CD4-positive, alpha-beta T cell treated with Interleukin-1 beta for 1 hour (primary cell): ENCODE measurements around the gene C16orf92.

Experiments used
- DNase-seq, 2 donors: peaks; one replicate each; pipeline ENCODE4 v3.0.0-alpha.2; 2020 to 2022

The C16orf92 gene

DNA sequence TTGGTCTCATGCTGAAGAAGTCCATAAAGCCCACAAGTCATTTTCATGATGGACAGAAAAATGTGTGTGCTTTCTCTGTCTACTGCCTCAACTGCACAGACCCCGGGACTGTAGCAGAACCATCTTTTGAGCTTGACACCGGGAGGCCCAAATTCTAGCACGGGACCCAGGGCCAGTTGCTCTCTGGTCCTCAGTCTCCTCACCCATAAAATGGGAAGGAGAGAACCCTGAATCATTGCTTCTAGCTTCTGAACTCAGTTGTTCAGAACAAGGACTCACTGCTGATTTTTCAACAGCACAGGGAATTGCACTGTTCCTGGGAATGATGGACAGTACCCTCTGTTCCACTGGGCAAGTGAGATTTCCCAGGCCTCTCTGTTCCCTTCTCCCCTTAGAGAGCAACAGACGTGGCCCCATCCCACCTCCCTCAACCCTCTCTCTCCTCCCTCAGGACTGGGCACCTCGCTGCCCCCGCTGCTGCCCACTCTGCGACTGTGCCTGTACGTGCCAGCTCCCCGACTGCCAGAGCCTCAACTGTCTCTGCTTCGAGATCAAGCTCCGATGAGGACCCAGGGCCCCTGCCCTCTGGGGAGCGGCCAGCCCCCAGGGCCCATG is 40.4 kb downstream of the C16orf92 start:
- DNase-seq: no peak

DNA sequence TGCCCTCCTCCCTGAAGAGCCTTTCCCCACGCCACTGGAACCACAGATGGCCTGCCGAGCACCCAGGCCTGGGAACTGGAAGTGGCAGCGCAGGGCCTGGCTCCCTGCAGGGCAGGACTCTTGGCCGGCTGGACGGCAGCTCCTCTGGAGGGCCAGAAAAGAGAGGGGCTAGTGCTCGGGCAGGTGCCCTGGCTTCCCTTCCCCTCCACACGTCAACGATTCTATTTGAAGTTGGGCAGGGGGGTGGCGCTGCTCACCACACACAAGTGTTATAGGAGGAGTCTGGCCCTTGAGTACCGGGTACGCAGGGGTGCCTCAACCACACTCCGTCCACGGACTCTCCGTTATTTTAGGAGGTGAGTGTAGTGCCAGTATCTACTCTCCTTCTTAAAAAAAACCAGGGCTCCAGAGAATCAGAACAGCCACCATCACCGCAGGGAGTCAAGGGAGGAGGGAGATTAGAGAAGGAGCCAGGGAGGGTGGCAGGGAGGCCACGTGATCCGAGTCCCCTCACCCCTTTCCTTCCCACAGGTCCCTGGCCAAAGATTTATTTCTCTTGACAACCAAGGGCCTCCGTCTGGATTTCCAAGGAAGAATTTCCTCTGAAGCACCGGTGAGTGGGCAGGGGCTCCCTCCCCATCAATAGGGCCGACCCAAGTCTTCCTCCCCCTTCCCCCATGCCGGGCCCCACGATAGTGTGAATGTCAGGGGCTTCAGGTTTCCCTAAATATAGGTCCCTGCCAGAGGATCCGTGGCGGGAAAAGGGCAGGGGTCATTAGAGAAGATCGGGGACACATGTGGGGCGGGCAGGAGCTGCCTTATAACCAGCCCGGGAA is 41.1 kb downstream of the C16orf92 start:
- DNase-seq: peak; percentile 78

- no peak for DNase-seq
Observed at GRCh38 chr16:30064729-30065101, 41.7 kb downstream of the C16orf92 start.

DNA sequence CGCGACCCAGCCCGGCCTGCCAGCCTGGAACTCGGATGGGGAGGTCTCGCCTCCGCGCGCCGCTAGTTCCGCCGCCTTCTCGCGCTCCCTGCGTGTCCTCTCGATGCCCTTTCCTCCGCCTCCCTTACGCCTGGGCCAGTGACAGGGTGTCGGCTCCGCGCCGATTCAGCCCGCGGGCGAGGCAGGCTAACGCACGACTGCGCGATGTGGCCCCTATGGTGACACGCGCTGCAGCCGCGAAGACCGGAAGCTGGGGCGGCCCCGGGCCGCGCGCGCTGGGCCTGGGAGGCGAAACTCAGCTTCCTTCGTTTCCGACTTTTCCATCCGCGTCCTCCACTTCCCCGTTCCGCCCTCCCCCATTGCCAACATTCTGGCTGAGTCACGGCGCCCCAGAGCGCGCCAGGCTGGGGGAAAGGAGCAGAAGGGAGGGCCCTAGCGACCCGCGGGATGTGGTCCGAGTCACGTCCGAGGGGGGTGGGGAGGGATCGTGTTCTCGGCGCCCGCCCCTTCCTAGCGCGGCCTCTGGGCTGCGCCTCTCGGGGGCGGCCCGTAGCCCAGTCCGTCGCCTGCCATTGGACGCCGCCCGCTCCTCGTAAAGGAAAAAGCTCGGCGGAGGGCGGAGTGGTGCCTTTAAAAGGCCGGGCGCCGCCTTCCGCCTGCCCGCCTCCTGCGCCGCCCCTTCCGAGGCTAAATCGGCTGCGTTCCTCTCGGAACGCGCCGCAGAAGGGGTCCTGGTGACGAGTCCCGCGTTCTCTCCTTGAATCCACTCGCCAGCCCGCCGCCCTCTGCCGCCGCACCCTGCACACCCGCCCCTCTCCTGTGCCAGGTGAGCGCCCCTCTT is 42.3 kb downstream of the C16orf92 start, which contains the start of gene ALDOA:
ALDOA (plus strand) TSS at position 659 of the 841 bp plus-strand sequence. CDS start 1,138 bp downstream, outside the sequence.
- DNase-seq: peak; percentile 94 to 96

- DNase-seq: peak in 1 of 2 donors; percentile 40
Observed at GRCh38 chr16:30065943-30066760, 43.2 kb downstream of the C16orf92 start.

DNA sequence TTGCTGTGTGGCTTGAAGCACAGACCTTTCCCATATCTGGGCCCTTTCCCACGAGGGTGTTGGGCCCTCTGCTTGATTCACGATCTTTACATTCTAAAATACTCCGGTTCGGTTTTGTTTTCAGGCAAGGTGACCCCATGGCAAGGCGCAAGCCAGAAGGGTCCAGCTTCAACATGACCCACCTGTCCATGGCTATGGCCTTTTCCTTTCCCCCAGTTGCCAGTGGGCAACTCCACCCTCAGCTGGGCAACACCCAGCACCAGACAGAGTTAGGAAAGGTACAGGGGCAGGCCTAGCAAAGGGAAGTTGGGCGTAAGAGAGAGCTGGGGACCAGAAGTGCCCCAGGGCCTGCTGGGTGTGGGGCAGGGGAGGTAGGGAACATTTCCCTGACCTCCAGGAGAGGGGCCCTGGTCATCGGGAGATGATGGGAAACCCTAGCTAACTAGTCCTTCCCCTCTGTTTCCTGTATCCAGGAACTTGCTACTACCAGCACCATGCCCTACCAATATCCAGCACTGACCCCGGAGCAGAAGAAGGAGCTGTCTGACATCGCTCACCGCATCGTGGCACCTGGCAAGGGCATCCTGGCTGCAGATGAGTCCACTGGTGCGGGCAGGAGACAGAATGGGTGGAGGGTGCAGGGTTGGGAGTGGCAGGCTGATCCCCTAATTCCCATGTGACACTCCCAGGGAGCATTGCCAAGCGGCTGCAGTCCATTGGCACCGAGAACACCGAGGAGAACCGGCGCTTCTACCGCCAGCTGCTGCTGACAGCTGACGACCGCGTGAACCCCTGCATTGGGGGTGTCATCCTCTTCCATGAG is 44.0 kb downstream of the C16orf92 start:
- DNase-seq: no peak

- DNase-seq: no peak
Observed at GRCh38 chr16:30067584-30067916, 44.6 kb downstream of the C16orf92 start.

GRCh38 chr16:30068333-30068732 is 45.3 kb downstream of the C16orf92 start:
- no peak for DNase-seq

- peak; percentile 59 to 65 for DNase-seq
Observed at GRCh38 chr16:30068750-30069610, 46.0 kb downstream of the C16orf92 start.

- DNase-seq: no peak
Observed at GRCh38 chr16:30069611-30070462, 46.8 kb downstream of the C16orf92 start.

DNA sequence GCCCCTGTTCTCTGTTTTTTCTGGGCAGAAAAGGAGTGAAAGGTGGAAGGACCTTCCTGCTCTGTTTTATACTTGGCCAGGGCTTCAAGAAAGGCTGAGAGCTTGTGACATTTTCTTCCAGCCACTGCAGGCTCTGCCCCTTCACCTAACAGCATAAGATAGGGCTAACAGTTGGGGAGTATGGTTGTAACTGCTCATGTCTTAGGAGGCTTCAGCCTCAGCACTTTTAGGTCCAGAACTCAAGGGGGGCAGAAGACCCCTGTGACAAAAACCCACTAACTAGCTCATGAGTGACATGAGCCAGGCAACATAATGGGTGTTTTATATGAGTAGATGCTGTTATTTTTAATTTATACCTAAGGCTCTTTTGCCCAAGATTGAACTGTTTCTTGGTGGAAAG is 47.5 kb downstream of the C16orf92 start:
- DNase-seq: no peak
